Mononuclear cell (primary cell): ENCODE results near the gene TOX2. TPM values are rescaled to one million over a fixed set of nuclear protein-coding genes. Genes with fewer than 3 reads are reported as not detected.

Experiments used
- H3K27me3 ChIP-seq: 2 replicates; pipeline ENCODE4 v1.6.0; 2011; ENCODE audit warnings: low read length, control low read depth; ENCODE audit not compliant: insufficient read depth
- H3K4me1 ChIP-seq: 2 replicates; pipeline ENCODE4 v1.5.1; 2011; ENCODE audit warnings: mild to moderate bottlenecking, low read length, control low read depth; ENCODE audit not compliant: insufficient read depth
- H3K4me3 ChIP-seq: 2 replicates; pipeline ENCODE4 v1.5.1; 2011; ENCODE audit warnings: mild to moderate bottlenecking, low read length, moderate library complexity
- H3K9me3 ChIP-seq: 2 replicates; pipeline ENCODE4 v1.5.1; 2011; ENCODE audit warnings: low read depth, mild to moderate bottlenecking, control low read depth, low read length
- total RNA-seq: library from RNA; depleted of rRNA; stranded (reverse); fragments of >200 nt; gene quantifications from one replicate; pipeline ENCODE4 v1.2.3, GENCODE V29; 2012

Gene TOX2
- total RNA-seq, 1 donor: 0.21 TPM

DNA sequence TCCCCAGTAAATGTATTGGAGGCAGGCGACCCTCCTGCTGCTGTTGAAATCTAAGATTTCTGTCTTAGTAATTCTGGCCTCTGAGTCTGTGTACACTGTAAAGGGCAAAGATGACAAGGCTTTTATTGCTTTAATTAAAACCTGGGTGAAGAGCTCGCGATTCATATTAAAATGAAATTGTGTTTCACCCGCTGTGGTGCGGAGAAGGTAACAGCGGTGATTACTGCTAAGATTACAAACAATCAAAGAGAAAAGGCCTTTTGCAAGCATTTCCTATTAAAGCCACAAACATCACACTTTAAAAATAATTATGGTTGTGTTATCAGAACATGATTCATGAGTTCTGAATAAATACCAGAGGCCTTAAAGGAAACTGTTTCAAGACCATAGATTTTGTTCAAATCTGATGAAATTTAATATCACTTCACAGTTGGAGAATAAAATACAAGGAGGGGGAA is 69.3 kb downstream of the TOX2 start:
- Histone ChIP-seq H3K4me3 (no peak overlapping the region), H3K4me1 (peaks cover 19% of the 10 kb centered on the region), H3K9me3 (no peaks in the 10 kb centered on the region), H3K27me3 (peaks cover 5% of the 10 kb centered on the region)

DNA sequence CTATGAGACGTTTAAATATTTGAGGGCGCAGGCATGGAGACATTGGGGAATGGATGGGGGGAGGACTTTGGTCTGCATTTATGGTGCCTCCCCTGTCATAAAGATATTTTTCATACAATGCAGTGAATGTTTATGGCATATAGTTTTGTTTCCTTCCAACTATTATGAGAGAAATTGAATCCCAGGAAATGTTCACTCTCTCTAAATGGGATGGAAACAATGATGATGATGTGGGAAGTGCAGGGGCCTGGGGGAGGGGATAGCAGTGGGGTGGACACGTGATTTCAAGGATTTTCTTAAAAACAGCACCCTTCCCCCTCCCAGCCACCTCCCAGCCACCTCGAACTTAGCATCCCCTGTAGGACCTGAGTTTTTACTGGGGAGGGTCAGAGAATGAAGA is 69.9 kb downstream of the TOX2 start:
- Histone ChIP-seq H3K4me1 (peaks cover 19% of the 10 kb centered on the region), H3K4me3 (no peak overlapping the region), H3K27me3 (peaks cover 2% of the 10 kb centered on the region), H3K9me3 (no peaks in the 10 kb centered on the region)

DNA sequence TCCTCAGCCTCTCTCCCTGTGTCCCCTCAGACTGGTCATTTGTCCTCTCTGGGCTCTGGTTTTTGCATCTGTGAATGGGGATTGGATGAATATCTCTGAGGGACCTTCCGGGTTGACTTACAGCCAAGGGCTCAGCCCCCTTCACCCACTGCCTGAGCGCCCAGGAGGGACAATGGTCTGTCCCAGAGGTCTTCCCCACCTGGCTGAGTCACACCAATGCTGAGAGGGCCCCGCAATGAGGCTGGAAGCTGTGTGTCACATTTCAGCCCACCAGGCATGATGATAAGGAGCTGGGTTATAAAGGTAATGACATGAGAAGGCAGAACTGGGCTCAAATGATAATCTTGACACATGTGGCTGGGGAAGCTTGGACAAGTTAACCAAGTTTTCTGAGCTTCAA is 70.5 kb downstream of the TOX2 start:
- no peaks in the 10 kb centered on the region for H3K9me3 ChIP-seq
- peaks cover 2% of the 10 kb centered on the region for H3K27me3 ChIP-seq
- H3K4me3 ChIP-seq: no peak overlapping the region
- peaks cover 19% of the 10 kb centered on the region for H3K4me1 ChIP-seq

GRCh38 chr20:43985608-43986316 is 71.1 kb downstream of the TOX2 start:
- Histone ChIP-seq H3K4me3 (no peak overlapping the region), H3K27me3 (peaks cover 2% of the 10 kb centered on the region), H3K4me1 (peaks cover 19% of the 10 kb centered on the region), H3K9me3 (no peaks in the 10 kb centered on the region)

GRCh38 chr20:43987018-43987417 is 72.4 kb downstream of the TOX2 start:
- H3K9me3 ChIP-seq: no peaks in the 10 kb centered on the region
- H3K4me1 ChIP-seq: peaks cover 7% of the 10 kb centered on the region
- H3K27me3 ChIP-seq: no peaks in the 10 kb centered on the region
- H3K4me3 ChIP-seq: no peak overlapping the region

DNA sequence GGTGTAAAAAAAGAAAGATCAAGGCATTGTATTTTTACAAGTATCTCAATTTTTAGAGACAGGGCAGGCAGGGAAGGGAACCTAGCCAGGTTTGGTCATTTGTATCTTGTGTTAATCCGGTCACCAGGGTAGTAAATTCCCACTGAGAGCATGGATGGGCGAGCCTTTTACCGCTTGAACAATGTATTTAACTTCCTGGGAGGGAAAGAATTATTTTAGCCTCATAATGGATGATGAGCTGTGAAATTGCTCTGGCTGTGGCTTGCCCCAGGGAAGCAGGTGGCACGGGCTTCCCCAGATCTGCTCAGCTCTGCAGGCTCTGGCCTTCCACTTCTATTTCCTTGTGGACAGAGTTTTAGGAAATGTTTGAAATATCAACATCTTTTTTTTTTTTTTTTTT is 72.9 kb downstream of the TOX2 start:
- H3K27me3 ChIP-seq: no peaks in the 10 kb centered on the region
- no peaks in the 10 kb centered on the region for H3K9me3 ChIP-seq
- H3K4me1 ChIP-seq: peaks cover 6% of the 10 kb centered on the region
- H3K4me3 ChIP-seq: no peak overlapping the region

DNA sequence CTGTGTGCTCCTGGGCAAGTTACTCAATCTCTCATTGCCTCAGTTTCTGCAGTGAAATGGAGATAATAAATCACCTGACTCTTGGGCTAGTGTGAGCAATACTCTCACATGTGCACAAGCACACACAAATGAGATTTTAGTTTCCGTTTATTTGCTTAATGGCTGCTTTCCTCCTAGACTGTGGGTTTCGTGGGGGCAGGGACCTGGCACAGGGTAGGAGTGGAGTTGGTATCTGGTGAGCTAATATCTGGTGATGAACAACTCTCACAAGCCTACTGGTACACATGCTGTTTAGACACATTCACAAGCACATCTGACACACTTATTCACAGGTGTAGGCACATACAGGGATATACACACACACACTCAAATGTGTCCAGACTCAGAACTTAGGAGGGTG is 73.8 kb downstream of the TOX2 start:
- Histone ChIP-seq H3K4me1 (peaks cover 3% of the 10 kb centered on the region), H3K9me3 (no peaks in the 10 kb centered on the region), H3K4me3 (no peak overlapping the region), H3K27me3 (no peaks in the 10 kb centered on the region)

DNA sequence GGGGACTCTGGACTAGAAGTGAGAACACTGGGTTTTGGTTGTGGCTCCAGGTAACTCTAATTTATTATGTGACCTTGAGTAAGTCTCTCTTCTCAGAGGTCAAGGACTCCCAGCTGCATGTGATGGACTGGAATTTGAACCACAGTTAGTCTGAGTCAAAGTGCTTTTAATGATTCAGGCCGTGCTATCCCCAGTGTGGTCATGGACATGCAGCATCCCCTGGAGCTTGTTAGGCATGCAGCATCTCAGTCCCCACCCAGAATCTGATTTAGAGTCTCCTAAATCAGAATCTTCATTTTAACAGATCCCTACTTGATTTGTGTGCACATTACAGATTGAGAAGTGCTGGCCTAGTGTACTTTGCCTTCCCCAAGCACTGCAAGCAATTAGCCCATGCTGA is 74.2 kb downstream of the TOX2 start:
- Histone ChIP-seq H3K9me3 (no peaks in the 10 kb centered on the region), H3K4me3 (no peak overlapping the region), H3K4me1 (no peaks in the 10 kb centered on the region), H3K27me3 (no peaks in the 10 kb centered on the region)

DNA sequence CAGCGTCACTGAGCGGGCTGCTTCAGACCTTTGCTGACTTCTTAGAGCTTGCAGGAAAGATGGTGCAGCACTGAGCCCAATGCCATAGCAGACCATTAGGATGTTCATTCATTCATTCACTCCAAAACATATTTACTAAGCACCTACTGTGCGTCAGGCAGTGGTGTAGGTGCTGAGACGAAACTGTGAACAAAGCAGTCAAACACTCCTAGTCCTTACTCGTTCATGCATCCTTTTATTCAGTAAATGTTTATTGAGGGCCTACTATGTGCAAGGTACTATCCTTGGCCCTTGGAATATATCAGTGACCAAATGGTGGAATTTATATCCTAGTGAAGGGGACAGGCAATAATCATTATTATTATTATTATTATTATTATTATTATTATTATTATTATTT is 76.6 kb downstream of the TOX2 start:
- Histone ChIP-seq H3K27me3 (peaks cover 2% of the 10 kb centered on the region), H3K4me3 (no peak overlapping the region), H3K9me3 (no peaks in the 10 kb centered on the region), H3K4me1 (no peaks in the 10 kb centered on the region)

DNA sequence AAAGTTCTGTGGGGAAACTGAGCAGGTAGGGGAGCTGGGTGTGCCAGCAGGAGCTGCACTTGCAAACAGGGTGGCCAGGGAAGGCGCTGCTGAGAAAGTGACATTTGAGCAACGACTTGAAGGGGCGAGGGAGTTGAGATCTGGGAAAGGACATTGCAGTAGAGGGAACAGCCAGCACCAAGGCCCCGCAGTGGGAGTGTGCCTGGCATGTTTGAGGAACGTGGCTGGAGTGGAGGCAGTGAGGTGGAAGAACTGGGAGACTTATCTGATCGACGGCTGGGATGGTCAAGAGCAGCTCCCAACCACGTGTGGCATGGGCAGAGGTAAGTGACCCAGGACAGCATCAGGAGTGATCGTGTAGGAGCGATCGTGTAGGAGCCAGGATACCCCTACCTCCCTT is 77.3 kb downstream of the TOX2 start:
- Histone ChIP-seq H3K4me1 (no peaks in the 10 kb centered on the region), H3K4me3 (no peak overlapping the region), H3K9me3 (no peaks in the 10 kb centered on the region), H3K27me3 (peaks cover 2% of the 10 kb centered on the region)

GRCh38 chr20:43992885-43993284 is 78.2 kb downstream of the TOX2 start:
- Histone ChIP-seq H3K4me1 (no peaks in the 10 kb centered on the region), H3K4me3 (no peak overlapping the region), H3K27me3 (peaks cover 2% of the 10 kb centered on the region), H3K9me3 (no peaks in the 10 kb centered on the region)

- Histone ChIP-seq H3K4me3 (no peak overlapping the region), H3K9me3 (no peaks in the 10 kb centered on the region), H3K4me1 (no peaks in the 10 kb centered on the region), H3K27me3 (peaks cover 2% of the 10 kb centered on the region)
These were observed 78.9 kb downstream of the TOX2 start for GRCh38 chr20:43993560-43993959.

DNA sequence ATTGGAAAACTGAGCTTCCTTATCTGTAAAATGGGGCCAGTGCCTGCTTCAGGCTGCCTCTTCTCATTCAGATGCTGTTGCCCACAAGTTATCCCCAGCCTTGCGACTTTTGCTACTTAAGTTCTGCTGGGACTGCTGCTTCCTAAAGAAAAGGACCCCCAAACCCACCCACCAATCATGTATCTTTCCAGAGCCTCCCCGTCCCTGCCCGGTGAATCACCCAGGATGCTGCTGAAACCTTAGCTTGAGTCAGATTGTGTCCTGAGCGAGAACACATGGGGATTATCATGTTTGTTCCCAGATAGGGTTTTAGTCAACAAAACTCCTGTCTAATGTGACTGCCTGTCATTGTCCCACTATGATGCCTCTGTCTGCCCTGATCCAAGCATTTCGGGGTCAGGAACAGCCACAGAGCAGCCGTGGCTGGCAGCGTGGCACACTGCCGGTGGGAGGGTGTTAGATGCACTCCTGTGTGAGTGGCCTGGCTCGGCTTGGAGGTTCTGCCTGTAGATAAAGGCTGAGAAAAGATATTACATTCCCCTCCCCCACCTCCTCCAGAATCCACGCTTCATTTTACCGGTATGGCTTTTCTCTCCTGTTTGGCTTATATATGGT is 79.9 kb downstream of the TOX2 start:
- Histone ChIP-seq H3K4me1 (no peaks in the 10 kb centered on the region), H3K27me3 (peaks cover 2% of the 10 kb centered on the region), H3K9me3 (no peaks in the 10 kb centered on the region), H3K4me3 (no peak overlapping the region)

DNA sequence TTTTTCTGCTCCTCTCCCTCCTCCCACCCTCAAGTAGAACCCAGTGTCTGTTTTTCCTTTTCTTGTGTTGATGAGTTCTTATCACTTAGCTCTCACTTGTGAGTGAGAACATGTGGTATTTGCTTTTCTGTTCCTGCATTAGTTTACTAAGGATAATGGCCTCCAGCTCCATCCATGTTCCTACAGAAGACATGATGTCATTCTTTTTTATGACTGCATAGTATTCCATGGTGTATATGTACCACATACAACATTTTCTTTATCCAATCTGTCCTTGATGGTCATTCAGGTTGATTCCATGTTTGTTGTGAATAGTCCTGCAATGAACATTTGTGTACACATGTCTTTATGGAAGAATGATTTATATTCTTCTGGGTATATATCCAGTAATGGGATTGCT is 81.0 kb downstream of the TOX2 start:
- Histone ChIP-seq H3K9me3 (no peaks in the 10 kb centered on the region), H3K4me3 (no peak overlapping the region), H3K27me3 (peaks cover 2% of the 10 kb centered on the region), H3K4me1 (no peaks in the 10 kb centered on the region)

GRCh38 chr20:43996240-43996930 is 81.7 kb downstream of the TOX2 start:
- Histone ChIP-seq H3K4me3 (no peak overlapping the region), H3K27me3 (peaks cover 2% of the 10 kb centered on the region), H3K4me1 (no peaks in the 10 kb centered on the region), H3K9me3 (no peaks in the 10 kb centered on the region)
